H1 (cell line): Measurements from ENCODE around the gene SLC22A2. TPM values are rescaled to one million over a fixed set of nuclear protein-coding genes. Genes with fewer than 3 reads are reported as not detected.

Experiments used
- CTCF ChIA-PET: fragments of 300-600 bp; sonication (Branson Sonifier 250); formaldehyde crosslinking; loops from one replicate; lab custom pipeline; 2021; ENCODE audit not compliant: partially characterized antibody; lab: Charles Lee
- POLR2A ChIA-PET: fragments of 300-600 bp; sonication (Branson Sonifier 250); formaldehyde crosslinking; loops from one replicate; lab custom pipeline; 2021; ENCODE audit warnings: inconsistent platforms; ENCODE audit not compliant: partially characterized antibody; lab: Charles Lee
- DNase-seq, 2 experiments: peaks; one replicate each; pipeline versions ENCODE4 v3.0.0 to v3.0.0-alpha.2; 2010 to 2022; ENCODE audit warnings: low spot score in 2 of 2, low read depth in 1 of 2, mixed read lengths in 1 of 2
- FAIRE-seq: peaks from 2 replicates; lab custom pipeline; 2011; peaks lifted over from hg19 to GRCh38; lab: Jason Lieb, UNC
- H2AFZ ChIP-seq: 2 replicates; pipeline ENCODE4 v1.8.1; 2012; ENCODE audit warnings: low read length, inconsistent platforms
- H2AK5ac ChIP-seq: 2 replicates; pipeline ENCODE4 v1.6.1; 2013; ENCODE audit warnings: low read depth, low read length
- H2BK120ac ChIP-seq: replicated peaks from 2 replicates; pipeline ENCODE3; 2013; ENCODE audit warnings: low read depth, low read length, inconsistent platforms
- H2BK12ac ChIP-seq: 2 replicates; pipeline ENCODE4 v1.6.1; 2013; ENCODE audit warnings: low read depth, low read length
- H2BK15ac ChIP-seq: 2 replicates; pipeline ENCODE4 v1.6.1; 2013; ENCODE audit warnings: low read length
- H2BK20ac ChIP-seq: 2 replicates; pipeline ENCODE4 v1.6.1; 2013; ENCODE audit warnings: low read length
- H2BK5ac ChIP-seq: 2 replicates; pipeline ENCODE4 v1.6.1; 2013; ENCODE audit warnings: low read depth, low read length
- H3K14ac ChIP-seq: 2 replicates; pipeline ENCODE4 v1.6.1; 2013; ENCODE audit warnings: inconsistent platforms; ENCODE audit not compliant: insufficient read length
- H3K18ac ChIP-seq: 2 replicates; pipeline ENCODE4 v1.6.1; 2013; ENCODE audit warnings: low read length; ENCODE audit errors: extremely low read depth
- H3K23ac ChIP-seq: 2 replicates; pipeline ENCODE4 v1.6.1; 2013; ENCODE audit warnings: inconsistent platforms; ENCODE audit not compliant: insufficient read length
- H3K23me2 ChIP-seq: 2 replicates; pipeline ENCODE4 v1.6.1; 2013; ENCODE audit warnings: low read depth, low read length
- H3K27ac ChIP-seq: 2 replicates; pipeline ENCODE4 v1.6.1; 2011; ENCODE audit warnings: low read depth, low read length, inconsistent platforms
- H3K27me3 ChIP-seq, 4 experiments: replicated peaks in 1 of 4; 1 replicate in 1 of 4; 2 replicates in 3 of 4; pipeline versions ENCODE4 v1.6.1 to v1.8.1; 2011 to 2013; ENCODE audit warnings: low read length in 3 of 4, mild to moderate bottlenecking in 3 of 4, inconsistent platforms in 2 of 4, mixed read lengths in 2 of 4, moderate library complexity in 1 of 4; ENCODE audit not compliant: control insufficient read depth in 3 of 4, insufficient read depth in 3 of 4; ENCODE audit errors: extremely low read depth in 1 of 4
- H3K36me3 ChIP-seq, 4 experiments: 2 replicates each; pipeline versions ENCODE4 v1.6.1 to v1.8.1; 2011 to 2013; ENCODE audit warnings: mild to moderate bottlenecking in 4 of 4, low read length in 3 of 4, moderate library complexity in 2 of 4, control low read depth in 1 of 4, inconsistent platforms in 1 of 4; ENCODE audit not compliant: insufficient read depth in 4 of 4, control insufficient read depth in 2 of 4
- H3K4ac ChIP-seq: replicated peaks from 2 replicates; pipeline ENCODE3; 2013; ENCODE audit warnings: low read length, low read depth, mixed read lengths, inconsistent platforms; ENCODE audit not compliant: insufficient read length
- H3K4me1 ChIP-seq, 4 experiments: replicated peaks in 1 of 4; 1 replicate in 1 of 4; 2 replicates in 3 of 4; pipeline versions ENCODE4 v1.6.1 to v1.8.1; 2011 to 2013; ENCODE audit warnings: low read length in 3 of 4, inconsistent platforms in 2 of 4, mixed read lengths in 1 of 4; ENCODE audit not compliant: insufficient read depth in 4 of 4, control insufficient read depth in 3 of 4
- H3K4me2 ChIP-seq, 2 experiments: 2 replicates each; pipeline versions ENCODE4 v1.6.1 to v1.8.1; 2011 to 2013; ENCODE audit warnings: low read depth in 2 of 2, low read length in 2 of 2, control low read depth in 1 of 2, inconsistent platforms in 1 of 2, mild to moderate bottlenecking in 1 of 2; ENCODE audit not compliant: insufficient read depth in 1 of 2
- H3K4me3 ChIP-seq, 4 experiments: fragments of 200-600, 300-600 bp in 1 of 4; sonication (generic), shearing (Covaris generic), sonication (Bioruptor Twin) in 1 of 4; 2 replicates each; pipeline versions ENCODE4 v1.5.1 to v1.8.1; 2011 to 2016; ENCODE audit warnings: low read length in 4 of 4, low read depth in 3 of 4, control low read depth in 2 of 4, inconsistent platforms in 2 of 4, mild to moderate bottlenecking in 2 of 4, mixed read lengths in 1 of 4, moderate library complexity in 1 of 4; ENCODE audit not compliant: insufficient read depth in 2 of 4; ENCODE audit errors: extremely low read depth in 1 of 4
- H3K56ac ChIP-seq: replicated peaks from 2 replicates; pipeline ENCODE3; 2013; ENCODE audit warnings: low read depth, mild to moderate bottlenecking, mixed read lengths, low read length, inconsistent platforms; ENCODE audit not compliant: insufficient read length
- H3K79me1 ChIP-seq: 2 replicates; pipeline ENCODE4 v1.6.1; 2013; ENCODE audit warnings: low read depth, low read length, control low read depth
- H3K79me2 ChIP-seq, 2 experiments: 2 replicates each; pipeline versions ENCODE4 v1.6.1 to v1.8.1; 2012 to 2013; ENCODE audit warnings: low read length in 2 of 2, mild to moderate bottlenecking in 2 of 2, inconsistent platforms in 1 of 2; ENCODE audit not compliant: insufficient read depth in 2 of 2, control insufficient read depth in 1 of 2
- H3K9ac ChIP-seq, 4 experiments: replicated peaks in 1 of 4; 1 replicate in 1 of 4; 2 replicates in 3 of 4; pipeline versions ENCODE4 v1.6.1 to v1.8.1; 2011 to 2013; ENCODE audit warnings: low read depth in 3 of 4, low read length in 3 of 4, control low read depth in 2 of 4, mild to moderate bottlenecking in 2 of 4, moderate library complexity in 2 of 4, inconsistent platforms in 1 of 4; ENCODE audit errors: extremely low read depth in 1 of 4
- H3K9me3 ChIP-seq, 2 experiments: 2 replicates each; pipeline versions ENCODE4 v1.6.1 to v1.8.1; 2012 to 2013; ENCODE audit warnings: mild to moderate bottlenecking in 2 of 2, moderate library complexity in 2 of 2, control low read depth in 1 of 2, inconsistent platforms in 1 of 2, low read depth in 1 of 2, low read length in 1 of 2, mixed read lengths in 1 of 2; ENCODE audit not compliant: insufficient read depth in 2 of 2
- H4K20me1 ChIP-seq, 2 experiments: replicated peaks in 1 of 2; 2 replicates each; pipeline versions ENCODE3 to v1.8.1; 2011 to 2013; ENCODE audit warnings: inconsistent platforms in 2 of 2, low read length in 2 of 2, mild to moderate bottlenecking in 1 of 2; ENCODE audit not compliant: insufficient read depth in 2 of 2, control insufficient read depth in 1 of 2
- H4K5ac ChIP-seq: 2 replicates; pipeline ENCODE4 v1.6.1; 2013; ENCODE audit warnings: low read length, low read depth, mixed read lengths, inconsistent platforms; ENCODE audit not compliant: insufficient read length
- H4K8ac ChIP-seq: 2 replicates; pipeline ENCODE4 v1.8.0; 2013; ENCODE audit warnings: mild to moderate bottlenecking, moderate library complexity, low read length, inconsistent platforms; ENCODE audit not compliant: insufficient read depth; ENCODE audit errors: extremely low read depth
- H4K91ac ChIP-seq: replicated peaks from 2 replicates; pipeline ENCODE3; 2013; ENCODE audit warnings: low read length, mixed read lengths, inconsistent platforms; ENCODE audit not compliant: insufficient read length
- ASH2L ChIP-seq: fragments of 200-600, 300-600 bp; sonication (generic); IDR thresholded peaks from one replicate; pipeline ENCODE4 v1.7.1; 2017; ENCODE audit warnings: low read length
- NRF1 ChIP-seq: IDR thresholded peaks from 2 replicates; pipeline ENCODE4 v1.6.1; 2011; ENCODE audit warnings: mild to moderate bottlenecking, low read depth, low read length, improper control_type of control experiment
- POU5F1 ChIP-seq: IDR thresholded peaks from 2 replicates; pipeline ENCODE4 v1.6.1; 2011; ENCODE audit warnings: low read depth, mild to moderate bottlenecking, low read length, moderate library complexity
- SIX5 ChIP-seq: IDR thresholded peaks from 2 replicates; pipeline ENCODE4 v1.6.1; 2011; ENCODE audit warnings: mild to moderate bottlenecking, low read depth, low read length
- SP1 ChIP-seq: IDR thresholded peaks from 2 replicates; pipeline ENCODE4 v1.6.1; 2011; ENCODE audit warnings: low read depth, low read length
- SP2 ChIP-seq: IDR thresholded peaks from 2 replicates; pipeline ENCODE4 v1.6.1; 2012; ENCODE audit warnings: mild to moderate bottlenecking, low read length, inconsistent platforms
- TAF7 ChIP-seq: optimal IDR thresholded peaks from 2 replicates; pipeline ENCODE3; 2011; ENCODE audit warnings: low read depth, mild to moderate bottlenecking, inconsistent platforms, low read length, moderate library complexity, borderline replicate concordance
- TCF12 ChIP-seq: IDR thresholded peaks from 2 replicates; pipeline ENCODE4 v1.6.1; 2011; ENCODE audit warnings: low read depth, mild to moderate bottlenecking, low read length
- TEAD4 ChIP-seq: IDR thresholded peaks from 2 replicates; pipeline ENCODE4 v1.6.1; 2012; ENCODE audit warnings: low read depth, low read length, inconsistent platforms, mixed read lengths
- ZNF274 ChIP-seq: IDR thresholded peaks from 2 replicates; pipeline ENCODE4 v1.7.0; 2012; ENCODE audit warnings: low read length, borderline replicate concordance; ENCODE audit errors: extremely low read depth
- WGBS, 2 experiments: shearing (Covaris generic) in 1 of 2; methylation state at CpG; one replicate each; pipeline versions ENCODE4 v1.1.6 to v1.1.7; 2013 to 2015; ENCODE audit warnings: low lambda C conversion rate in 2 of 2, mixed read lengths in 2 of 2, inconsistent platforms in 1 of 2, low coverage in 1 of 2, missing lambda C conversion rate in 1 of 2; ENCODE audit not compliant: insufficient replicate concordance in 2 of 2, insufficient coverage in 1 of 2, insufficient read length in 1 of 2; ENCODE audit errors: extremely low coverage in 1 of 2, missing lambda C conversion rate in 1 of 2; 5-methylcytosine and 5-hydroxymethylcytosine counted together
- polyA plus RNA-seq, 7 experiments: library from polyadenylated mRNA; depleted of rRNA in 3 of 7; stranded (reverse) in 5 of 7; unstranded in 2 of 7; fragments of >200 nt in 5 of 7; fragments of 200-250 nt in 2 of 7; gene quantifications; 1 replicate in 5 of 7; 2 replicates in 1 of 7; 4 replicates in 1 of 7; pipeline versions ENCODE4 v1.2.1 to v1.2.3, GENCODE V29; 2011 to 2013; ENCODE audit warnings: missing spikeins in 2 of 7, mixed read lengths in 2 of 7
- total RNA-seq: library from RNA; stranded (reverse); fragmentation: NEBNext Ultra II Directional; extraction: Animal tissue kit (Norgen Biotek cat#: 25700); gene quantifications from 2 replicates; pipeline ENCODE4 v1.2.1, GENCODE V29; 2021
- TF ChIP-seq, protein P1 (sequence below): IDR thresholded peaks from 2 replicates; pipeline ENCODE4 v1.6.1; 2012; ENCODE audit warnings: inconsistent platforms
- TF ChIP-seq, protein P2 (sequence below): IDR thresholded peaks from 2 replicates; pipeline ENCODE4 v1.6.1; 2012; ENCODE audit warnings: low read length, inconsistent platforms

The SLC22A2 gene
- total and polyA plus RNA-seq, 2 of the 8 experiments (the other 6 are each of a cell fraction or from before 2014, with no cell fraction given) = 0.23 to 1.4 TPM

DNA sequence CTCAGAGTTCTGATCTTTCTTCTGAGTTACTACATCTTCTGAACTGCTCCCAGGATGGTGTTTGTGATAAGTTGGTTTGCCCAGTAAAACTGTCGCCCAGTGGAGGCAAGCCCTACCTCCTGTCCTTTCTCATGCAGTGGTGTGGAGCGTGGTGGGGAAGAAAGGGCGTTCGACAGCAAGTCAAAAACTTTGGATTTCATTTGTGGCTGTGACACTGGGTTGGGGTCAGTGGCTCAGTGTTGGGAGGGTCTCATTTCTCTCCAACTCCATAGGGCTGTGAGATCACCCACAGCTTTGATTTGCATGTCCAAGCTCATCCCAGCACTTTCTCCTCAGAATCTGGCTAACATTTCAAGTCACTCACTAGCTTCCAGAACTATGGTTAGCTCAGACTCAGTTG is 17.5 kb upstream of the SLC22A2 start:
- 91% methylated on average over 4 of the region's 4 CpGs; no CpG with 5 or more reads in 1 of the 2 experiments for WGBS, 2 experiments
- H2BK15ac ChIP-seq = peak overlapping the region; percentile 62; the same call in 1 of the 2 replicates
- H2BK5ac ChIP-seq = no peak overlapping the region
- no peaks in the 10 kb centered on the region for H3K27me3 ChIP-seq
- H2BK120ac ChIP-seq = no peak overlapping the region
- no peak overlapping the region for H3K4me2 ChIP-seq
- H3K4me3 ChIP-seq = no peak overlapping the region
- H3K56ac ChIP-seq = no peak overlapping the region
- no peak overlapping the region for H4K5ac ChIP-seq
- DNase-seq = no peak
- H3K14ac ChIP-seq = no peak overlapping the region
- no peaks in the 10 kb centered on the region for H3K36me3 ChIP-seq
- H4K20me1 ChIP-seq = no peaks in the 10 kb centered on the region
- no peak overlapping the region for H2BK20ac ChIP-seq
- no peak overlapping the region for H2BK12ac ChIP-seq
- TF ChIP-seq SP2 (no peak), TAF7 (no peak), TEAD4 (no peak), TCF12 (no peak), ZNF274 (no peak), SP1 (no peak), ASH2L (no peak), NRF1 (no peak), SIX5 (no peak), POU5F1 (no peak)
- TF ChIP-seq, protein P1, sequence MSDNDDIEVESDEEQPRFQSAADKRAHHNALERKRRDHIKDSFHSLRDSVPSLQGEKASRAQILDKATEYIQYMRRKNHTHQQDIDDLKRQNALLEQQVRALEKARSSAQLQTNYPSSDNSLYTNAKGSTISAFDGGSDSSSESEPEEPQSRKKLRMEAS = no peak
- TF ChIP-seq, protein P2, sequence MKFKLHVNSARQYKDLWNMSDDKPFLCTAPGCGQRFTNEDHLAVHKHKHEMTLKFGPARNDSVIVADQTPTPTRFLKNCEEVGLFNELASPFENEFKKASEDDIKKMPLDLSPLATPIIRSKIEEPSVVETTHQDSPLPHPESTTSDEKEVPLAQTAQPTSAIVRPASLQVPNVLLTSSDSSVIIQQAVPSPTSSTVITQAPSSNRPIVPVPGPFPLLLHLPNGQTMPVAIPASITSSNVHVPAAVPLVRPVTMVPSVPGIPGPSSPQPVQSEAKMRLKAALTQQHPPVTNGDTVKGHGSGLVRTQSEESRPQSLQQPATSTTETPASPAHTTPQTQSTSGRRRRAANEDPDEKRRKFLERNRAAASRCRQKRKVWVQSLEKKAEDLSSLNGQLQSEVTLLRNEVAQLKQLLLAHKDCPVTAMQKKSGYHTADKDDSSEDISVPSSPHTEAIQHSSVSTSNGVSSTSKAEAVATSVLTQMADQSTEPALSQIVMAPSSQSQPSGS = no peak
- no peak overlapping the region for H4K8ac ChIP-seq
- H4K91ac ChIP-seq = no peak overlapping the region
- no peaks in the 10 kb centered on the region for H3K9me3 ChIP-seq
- H3K27ac ChIP-seq = no peak overlapping the region
- FAIRE-seq = no peak
- peaks cover 0 to 5% (median 0%) of the 10 kb centered on the region in 4 experiments; a peak in 2 of 7 replicates for H3K4me1 ChIP-seq
- no peak overlapping the region for H2AFZ ChIP-seq
- H3K18ac ChIP-seq = no peak overlapping the region
- H3K79me1 ChIP-seq = no peaks in the 10 kb centered on the region
- H3K9ac ChIP-seq = no peak overlapping the region
- ChIA-PET CTCF (interaction anchor here (1.0 to 1.4 kb wide), 3 partner anchors 14 to 138 kb away, joined by 4 to 6 read pairs (median 6); no protein-coding TSS in a partner anchor), POLR2A (interaction anchor here (1.1 kb wide), 1 partner anchor 18 kb away, joined by 3 read pairs; no protein-coding TSS in a partner anchor)
- H3K23ac ChIP-seq = no peak overlapping the region
- H3K79me2 ChIP-seq = no peaks in the 10 kb centered on the region
- no peak overlapping the region for H2AK5ac ChIP-seq
- no peaks in the 10 kb centered on the region for H3K23me2 ChIP-seq
- H3K4ac ChIP-seq = no peak overlapping the region
